Body of pancreas (tissue), 4 donors: ENCODE data around the gene CA4. TPM values are rescaled to one million over a fixed set of nuclear protein-coding genes. Genes with fewer than 3 reads are reported as not detected.

Experiments
- ATAC-seq: fragments of 150-250 bp; one replicate; pipeline ENCODE4 v1.9.1; 2016
- DNase-seq, 4 donors: peaks; one replicate each; pipeline ENCODE4 v3.0.0-alpha.2; 2019
- H3K27ac ChIP-seq, 4 donors: fragments of 200-600 bp; sonication (generic); 1 replicate in 3 of 4; 2 replicates in 1 of 4; pipeline versions ENCODE4 v1.5.1 to v1.6.1; 2016 to 2019; ENCODE audit warnings: mild to moderate bottlenecking in 1 of 4, mixed read lengths in 1 of 4, moderate library complexity in 1 of 4
- H3K27me3 ChIP-seq, 2 donors: fragments of 200-600 bp; sonication (generic); one replicate each; pipeline ENCODE4 v1.6.0; 2016; ENCODE audit warnings: mild to moderate bottlenecking in 1 of 2
- H3K36me3 ChIP-seq, 2 donors: fragments of 200-600 bp; sonication (generic); replicated peaks in 1 of 2; 2 replicates each; pipeline ENCODE4 v1.5.1; 2016; ENCODE audit warnings: low read depth in 2 of 2; ENCODE audit not compliant: insufficient read depth in 1 of 2
- H3K4me1 ChIP-seq: fragments of 200-600 bp; sonication (generic); one replicate; pipeline ENCODE4 v1.6.0; 2016
- H3K4me3 ChIP-seq, 2 donors: fragments of 200-600 bp; sonication (generic); 1 replicate in 1 of 2; 2 replicates in 1 of 2; pipeline ENCODE4 v1.5.1; 2016 to 2019
- H3K9me3 ChIP-seq, 3 donors: fragments of 200-600 bp; sonication (generic); 1 replicate in 2 of 3; 2 replicates in 1 of 3; pipeline ENCODE4 v1.5.1; 2016
- CTCF ChIP-seq, 7 experiments: fragments of 450-650 bp in 4 of 7; fragments of 200-600 bp in 3 of 7; sonication (generic) in 3 of 7; IDR thresholded peaks; one replicate each; pipeline ENCODE4 v1.5.1; 2016 to 2019; ENCODE audit warnings: antibody characterized with exemption in 7 of 7
- POLR2A ChIP-seq, 3 donors: fragments of 450-650 bp; IDR thresholded peaks; one replicate each; pipeline ENCODE4 v1.6.1; 2016; ENCODE audit warnings: antibody characterized with exemption in 3 of 3, mild to moderate bottlenecking in 2 of 3
- WGBS, 2 donors: methylation state at CpG; one replicate each; pipeline ENCODE4 v1.1.5; 2017; 5-methylcytosine and 5-hydroxymethylcytosine counted together
- intact Hi-C: fragments of 100-400 bp; cut with DNase I; formaldehyde crosslinking; loops from one replicate; pipeline ENCODE4 v1.15.1; 2023
- total RNA-seq, 2 donors: library from RNA; depleted of rRNA; stranded (reverse); fragments of >200 nt; gene quantifications; one replicate each; pipeline ENCODE4 v1.1.0, GENCODE V29; 2016

CA4 gene
- total RNA-seq, 2 donors from 2014 or later = 6.2 to 18.8 TPM

GRCh38 chr17:60138769-60139437, 10.9 kb upstream of the CA4 start:
- H3K27me3 ChIP-seq = peaks cover 0 to 16% of the 10 kb centered on the region in 2 donors
- peaks cover 57% of the 10 kb centered on the region for H3K4me1 ChIP-seq
- no peak overlapping the region for H3K27ac ChIP-seq
- intact Hi-C loops = no loop called here
- H3K9me3 ChIP-seq = no peaks in the 10 kb centered on the region
- TF ChIP-seq CTCF (IDR thresholded peaks at IDR 0.05) (no peak), POLR2A (IDR thresholded peaks at IDR 0.05) (no peak)
- no peaks in the 10 kb centered on the region for H3K36me3 ChIP-seq
- 12 to 33% methylated on average over 6 to 48 of the region's 48 CpGs for WGBS, 2 donors
- DNase-seq (no peak), ATAC-seq (no peak)
- H3K4me3 ChIP-seq = no peak overlapping the region

GRCh38 chr17:60139438-60140285, 10.1 kb upstream of the CA4 start:
- 6 to 10% methylated on average over 8 to 65 of the region's 66 CpGs for WGBS, 2 donors
- peak; percentile 34 for ATAC-seq
- Histone ChIP-seq H3K27ac (no peak overlapping the region), H3K36me3 (no peaks in the 10 kb centered on the region), H3K27me3 (peaks cover 0 to 16% of the 10 kb centered on the region in 2 donors), H3K4me3 (no peak overlapping the region), H3K4me1 (peaks cover 49% of the 10 kb centered on the region), H3K9me3 (no peaks in the 10 kb centered on the region)
- intact Hi-C loops = no loop called here
- DNase-seq = peak; percentile 71 to 81 (median 78)
- no peak for TF ChIP-seq POLR2A (IDR thresholded peaks at IDR 0.05)
- TF ChIP-seq CTCF (IDR thresholded peaks at IDR 0.05) = peak; percentile 39 to 79 (median 58)

- intact Hi-C loops = no loop called here
- Histone ChIP-seq H3K27me3 (peaks cover 0 to 16% of the 10 kb centered on the region in 2 donors), H3K9me3 (no peaks in the 10 kb centered on the region), H3K36me3 (no peaks in the 10 kb centered on the region), H3K4me3 (no peak overlapping the region), H3K27ac (no peak overlapping the region), H3K4me1 (peaks cover 46% of the 10 kb centered on the region)
- DNase-seq (peak; percentile 81 to 92 (median 87)), ATAC-seq (peak; percentile 63)
- TF ChIP-seq CTCF (IDR thresholded peaks at IDR 0.05) (no peak), POLR2A (IDR thresholded peaks at IDR 0.05) (peak in 1 of 3 donors; percentile 7)
- WGBS, 2 donors = 11 to 21% methylated on average over 14 to 52 of the region's 52 CpGs
Observed at GRCh38 chr17:60141111-60142018, 8.4 kb upstream of the CA4 start.

GRCh38 chr17:60142872-60143499, 6.8 kb upstream of the CA4 start:
- no peaks in the 10 kb centered on the region for H3K9me3 ChIP-seq
- peak overlapping the region in 1 of 4 donors; percentile 47 for H3K27ac ChIP-seq
- peak; percentile 71 for ATAC-seq
- peak; percentile 88 to 93 (median 92) for DNase-seq
- H3K27me3 ChIP-seq = peaks cover 0 to 16% of the 10 kb centered on the region in 2 donors
- 12% methylated on average over 10 of the region's 10 CpGs for WGBS, 2 donors
- TF ChIP-seq CTCF (IDR thresholded peaks at IDR 0.05) (peak; percentile 59 to 87 (median 74)), POLR2A (IDR thresholded peaks at IDR 0.05) (no peak)
- no peak overlapping the region for H3K4me3 ChIP-seq
- no peaks in the 10 kb centered on the region for H3K36me3 ChIP-seq
- H3K4me1 ChIP-seq = peaks cover 62% of the 10 kb centered on the region
- intact Hi-C loops = no loop called here
